Measurements from ENCODE around the gene ECM2.
"Not testable (repeated sequence)": the region's sequence is repeated elsewhere in the genome, so short reads cannot be mapped to it uniquely, and the experiment has no call there.

ECM2 gene

DNA sequence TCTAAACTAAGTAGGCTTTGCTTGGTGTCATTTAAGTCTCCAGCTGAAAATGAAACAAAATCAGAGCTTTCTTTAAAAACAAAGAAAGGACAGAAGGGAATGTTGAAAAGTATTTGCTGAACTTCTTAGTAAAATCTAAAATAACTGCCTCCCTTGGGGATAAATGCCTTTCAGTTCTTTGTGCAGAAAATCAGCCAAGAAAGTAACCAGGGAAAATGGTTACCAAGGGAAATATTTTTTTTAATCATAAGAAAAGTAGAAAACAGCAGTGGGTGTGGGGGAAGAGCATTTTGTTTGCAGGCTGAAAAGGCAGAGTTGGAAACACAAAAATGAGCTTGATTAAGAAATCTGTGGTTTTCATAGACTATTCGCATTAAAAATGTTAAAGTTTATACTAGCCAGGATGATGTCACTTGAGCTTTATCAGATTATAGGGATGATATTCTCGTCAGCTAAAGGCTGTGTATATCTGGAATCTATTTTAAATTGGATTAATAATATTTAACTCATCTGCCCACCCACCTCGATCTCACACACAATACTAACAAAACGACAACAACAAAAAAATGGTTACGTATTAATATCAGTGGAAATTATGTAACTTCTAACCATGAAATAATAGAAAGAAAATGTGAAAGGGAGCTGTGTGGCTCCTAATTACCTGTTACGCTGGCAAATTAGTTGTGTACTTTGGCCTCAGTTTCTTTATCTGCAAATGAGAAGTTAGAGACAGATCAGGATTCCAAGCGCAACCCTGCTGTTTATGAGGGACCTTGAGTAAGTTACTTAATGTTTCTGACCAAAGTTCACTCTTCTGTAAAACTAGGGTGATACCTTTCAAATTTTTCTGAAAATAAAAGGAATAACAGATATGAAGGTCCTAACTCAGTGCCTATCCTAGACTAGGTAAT, at the start of gene ECM2:
ECM2 (minus strand) TSS at position 51 of the 911 bp plus-strand sequence. CDS start 13,124 bp downstream, outside the sequence.
- no peak for DNase-seq

GRCh38 chr9:92576175-92576574, 40.4 kb upstream of the ECM2 start:
- DNase-seq: no peak

DNA sequence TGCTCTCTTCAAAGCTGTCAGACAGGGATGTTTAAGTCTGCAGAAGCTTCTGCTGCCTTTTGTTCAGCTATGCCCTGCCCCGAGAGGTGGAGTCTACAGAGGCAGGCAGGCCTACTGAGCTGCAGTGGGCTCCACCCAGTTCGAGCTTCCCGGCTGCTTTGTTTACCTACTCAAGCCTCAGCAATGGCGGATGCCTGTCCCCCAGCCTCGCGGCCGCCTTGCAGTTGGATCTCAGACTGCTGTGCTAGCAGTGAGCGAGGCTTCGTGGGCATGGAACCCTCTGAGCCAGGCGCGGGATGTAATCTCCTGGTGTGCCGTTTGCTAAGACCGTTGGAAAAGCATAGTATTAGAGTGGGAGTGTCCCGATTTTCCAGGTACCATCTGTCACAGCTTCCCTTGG, 37.8 kb upstream of the ECM2 start:
- DNase-seq: not testable (repeated sequence)

DNA sequence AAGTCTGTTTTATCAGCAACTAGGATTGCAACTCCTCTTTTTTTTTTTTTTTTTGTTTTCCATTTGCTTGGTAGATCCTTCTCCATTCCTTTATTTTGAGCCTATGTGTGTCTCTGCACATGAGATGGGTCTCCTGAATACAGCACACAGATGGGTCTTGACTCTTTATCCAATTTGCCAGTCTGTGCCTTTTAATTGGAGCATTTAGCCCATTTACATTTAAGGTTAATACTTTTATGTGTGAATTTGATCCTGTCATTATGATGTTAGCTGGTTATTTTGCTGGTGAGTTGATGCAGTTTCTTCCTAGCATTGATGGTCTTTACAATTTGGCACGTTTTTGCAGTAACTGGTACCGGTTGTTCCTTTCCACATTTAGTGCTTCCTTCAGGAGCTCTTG, 36.1 kb upstream of the ECM2 start:
- not testable (repeated sequence) for DNase-seq

DNA sequence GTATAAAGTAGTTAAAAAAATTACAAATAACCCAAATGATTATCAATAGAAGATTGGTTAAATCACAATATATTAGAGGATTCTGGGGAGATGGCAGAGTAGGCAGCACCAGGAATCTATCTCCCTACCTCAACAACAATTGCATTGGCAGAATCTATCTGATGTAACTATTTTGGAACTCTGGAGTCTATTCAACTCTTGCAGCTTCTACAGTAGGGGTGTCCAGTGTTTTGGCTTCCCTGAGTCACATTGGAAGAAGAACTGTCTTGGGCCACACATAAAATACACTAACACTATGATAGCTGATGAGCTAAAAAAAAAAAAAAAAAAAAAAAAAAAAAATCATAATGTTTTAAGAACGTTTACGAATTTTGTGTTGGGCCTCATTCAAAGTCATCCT, 29.2 kb upstream of the ECM2 start:
- no peak for DNase-seq

DNA sequence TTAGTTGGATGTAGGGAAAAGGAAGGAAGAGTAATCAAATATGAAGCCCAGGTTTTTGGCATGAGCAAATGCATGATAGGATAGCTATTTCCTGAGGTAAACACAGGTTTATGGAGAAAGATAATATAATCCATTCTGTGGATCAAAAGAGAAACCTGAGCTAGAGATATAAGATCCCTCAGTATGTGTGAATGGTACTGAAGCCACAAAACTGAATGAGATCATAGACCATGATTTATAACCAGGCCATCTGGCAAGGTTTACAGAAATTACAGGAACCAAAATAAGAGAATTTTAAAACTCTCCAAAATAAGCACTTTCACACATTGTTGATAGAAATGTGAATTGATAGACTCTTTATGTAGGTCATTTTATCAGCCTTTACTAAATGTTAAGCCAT, 28.7 kb upstream of the ECM2 start:
- peak; percentile 27 for DNase-seq

GRCh38 chr9:92563116-92564100, 27.6 kb upstream of the ECM2 start:
- no peak for DNase-seq

DNA sequence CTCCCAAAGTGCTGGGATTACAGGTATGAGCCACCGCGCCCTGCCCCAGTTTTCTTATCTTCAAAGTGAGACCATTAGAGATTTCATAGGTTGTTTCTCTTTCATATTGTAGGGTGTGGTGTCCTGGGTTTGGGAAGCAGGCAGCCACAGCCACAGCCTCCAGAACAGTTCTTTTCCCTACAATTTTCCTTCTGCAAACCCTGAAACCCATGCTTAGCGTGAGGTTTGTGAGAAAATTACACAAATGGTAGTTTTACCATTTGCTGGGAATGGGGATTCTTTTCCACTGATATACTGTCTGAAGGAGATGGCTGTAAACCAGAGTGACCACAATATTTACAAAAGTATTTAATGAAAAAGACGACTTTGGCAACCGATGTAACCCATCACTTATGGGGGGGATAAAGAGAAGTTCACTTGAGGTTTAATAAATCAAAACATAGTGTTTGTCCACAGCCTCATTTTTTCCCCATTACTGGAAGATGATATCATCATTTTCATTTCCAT, 26.7 kb upstream of the ECM2 start:
- no peak for DNase-seq

DNA sequence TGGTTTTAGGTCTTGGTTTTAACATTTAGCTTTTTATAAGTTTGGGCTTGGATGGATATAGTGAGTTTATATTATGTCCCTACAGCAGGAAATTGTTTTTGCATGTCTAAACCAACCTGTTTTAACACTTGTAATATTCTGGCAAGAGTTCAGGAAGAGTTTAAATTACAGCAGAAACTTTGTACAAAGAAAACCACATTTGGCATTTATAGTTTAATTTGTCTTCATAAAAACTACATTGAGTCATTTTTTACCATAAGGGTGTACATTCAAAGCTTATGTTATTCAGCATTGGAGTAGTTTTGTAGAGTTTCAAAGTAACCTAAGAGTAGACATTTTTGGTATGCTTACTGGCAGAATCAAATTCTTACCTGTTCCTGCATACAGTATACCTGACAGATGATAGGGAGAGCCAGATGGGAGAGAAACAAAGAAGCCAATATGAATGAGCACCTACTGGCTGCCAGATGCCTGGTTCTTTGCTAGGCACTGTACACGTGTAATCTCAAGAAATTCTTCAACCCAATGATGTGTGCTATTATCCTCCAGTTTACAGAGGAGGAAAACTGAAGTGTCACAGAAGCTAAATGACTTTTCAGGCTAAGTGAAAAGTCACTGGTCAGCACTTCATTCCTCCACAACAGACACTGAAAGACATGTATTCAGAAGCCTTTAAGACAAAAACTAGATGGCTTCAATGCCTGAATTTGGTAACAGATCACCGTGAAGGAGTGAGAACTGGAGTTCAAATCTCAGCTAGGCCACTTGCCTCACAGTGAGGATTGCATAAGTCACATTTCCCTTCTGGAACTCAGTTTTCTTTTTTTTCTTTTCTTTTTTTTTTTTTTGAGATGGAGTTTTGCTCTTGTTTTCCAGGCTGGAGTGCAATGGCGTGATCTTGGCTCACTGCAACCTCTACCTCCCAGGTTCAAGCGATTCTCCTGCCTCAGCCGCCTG, 25.9 kb upstream of the ECM2 start:
- no peak for DNase-seq

GRCh38 chr9:92558612-92559374, 23.0 kb upstream of the ECM2 start:
- DNase-seq: no peak

DNA sequence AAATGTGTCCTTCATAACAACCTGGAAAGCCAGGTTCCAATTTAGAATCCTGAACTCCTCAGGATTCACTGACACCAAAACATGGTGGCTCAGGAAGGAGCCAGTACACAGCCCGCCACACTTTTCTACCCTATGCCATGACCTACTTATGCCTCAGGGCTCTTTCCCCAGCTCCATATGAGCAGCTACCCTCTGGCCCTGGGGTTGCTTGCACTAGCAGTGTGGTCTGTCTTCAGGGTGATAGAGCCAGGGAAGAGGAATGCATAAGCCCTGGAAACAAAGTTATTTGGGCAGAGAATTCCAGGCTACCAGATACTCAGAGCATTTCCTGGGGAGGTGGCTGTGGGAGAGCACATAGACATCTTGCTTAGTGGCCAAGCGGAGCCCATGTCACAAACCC, 15.0 kb upstream of the ECM2 start:
- no peak for DNase-seq

- DNase-seq: no peak
Observed at GRCh38 chr9:92547356-92547755, 11.6 kb upstream of the ECM2 start.

GRCh38 chr9:92545002-92545510, 9.3 kb upstream of the ECM2 start:
- no peak for DNase-seq

GRCh38 chr9:92543972-92544371, 8.2 kb upstream of the ECM2 start:
- DNase-seq: no peak

GRCh38 chr9:92538541-92538940, 2.8 kb upstream of the ECM2 start:
- DNase-seq: no peak

DNA sequence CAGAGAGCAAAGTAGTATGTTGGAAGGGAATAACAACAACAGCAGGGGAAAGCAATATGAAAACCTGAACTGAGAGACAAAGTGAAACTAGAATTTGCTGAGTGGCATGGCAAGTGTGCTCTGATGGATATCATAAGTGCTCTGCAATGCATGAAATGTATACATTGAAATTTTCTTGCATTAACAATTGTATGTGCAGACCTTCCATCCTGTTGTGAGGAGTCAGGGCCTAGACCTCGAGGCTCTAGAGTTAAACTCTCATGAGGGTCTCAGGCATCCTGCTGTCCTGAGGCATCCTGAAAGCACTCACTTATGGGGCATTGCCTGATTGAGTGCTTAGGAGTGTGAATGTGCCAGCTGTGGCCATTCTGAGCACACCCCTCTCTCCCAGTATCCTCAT, 1.1 kb downstream of the ECM2 start:
- DNase-seq: no peak

DNA sequence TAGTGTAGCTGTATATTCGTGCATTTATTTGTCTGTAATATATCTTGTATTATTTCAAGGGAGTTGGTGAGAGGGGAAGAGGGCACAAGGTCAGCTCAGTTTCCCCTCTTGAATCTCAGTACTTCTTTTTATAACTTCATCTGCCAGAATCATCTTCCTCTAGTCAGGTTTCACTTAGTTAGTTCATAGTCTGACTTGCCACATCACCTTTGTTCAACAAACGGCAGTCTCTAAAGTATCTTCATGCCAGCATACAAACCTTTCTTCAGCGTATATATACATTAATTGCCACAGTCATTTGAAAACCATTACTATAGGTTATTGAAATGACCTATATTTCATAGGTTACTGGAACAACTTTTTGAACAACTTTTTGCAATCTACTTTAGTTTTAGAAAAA, 1.6 kb downstream of the ECM2 start:
- no peak for DNase-seq

GRCh38 chr9:92530893-92531292, 4.9 kb downstream of the ECM2 start:
- no peak for DNase-seq

DNA sequence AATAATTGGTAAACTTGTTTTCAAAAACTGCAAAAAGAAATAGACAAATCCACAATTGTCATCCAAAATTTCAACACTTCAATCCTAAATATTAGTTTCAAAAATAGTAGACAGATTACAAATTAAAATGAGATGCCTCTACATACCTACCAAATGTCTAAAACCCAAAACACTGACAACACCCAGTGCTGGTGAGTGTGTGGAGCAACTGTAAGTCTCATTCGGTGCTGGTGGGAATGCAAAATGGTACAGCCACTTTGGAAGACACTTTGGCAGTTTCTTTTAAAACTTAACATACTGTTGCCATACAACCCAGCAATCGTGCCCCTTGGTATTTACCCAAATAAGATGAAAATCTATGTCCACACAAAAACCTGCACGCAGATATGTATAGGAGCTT, 6.7 kb downstream of the ECM2 start:
- no peak for DNase-seq

DNA sequence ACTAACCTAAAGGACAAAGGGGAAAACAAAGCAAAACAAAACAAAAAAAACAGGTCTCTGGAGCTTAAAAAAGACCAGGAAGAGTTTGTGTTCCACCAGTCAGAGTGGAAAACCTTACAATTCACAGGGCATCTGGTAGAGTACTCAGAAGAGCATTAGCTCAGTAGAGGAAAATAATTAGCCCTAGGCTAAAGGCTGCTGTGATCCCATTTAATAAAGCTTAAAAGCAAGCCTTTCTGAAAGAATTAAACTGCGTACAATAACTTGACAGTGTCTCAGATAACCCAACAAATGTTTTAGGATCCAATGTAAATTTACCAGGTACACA, 7.3 kb downstream of the ECM2 start:
- no peak for DNase-seq

GRCh38 chr9:92527832-92528521, 7.8 kb downstream of the ECM2 start:
- no peak for DNase-seq
